ENCODE results near the gene SSTR3.

SSTR3 gene

DNA sequence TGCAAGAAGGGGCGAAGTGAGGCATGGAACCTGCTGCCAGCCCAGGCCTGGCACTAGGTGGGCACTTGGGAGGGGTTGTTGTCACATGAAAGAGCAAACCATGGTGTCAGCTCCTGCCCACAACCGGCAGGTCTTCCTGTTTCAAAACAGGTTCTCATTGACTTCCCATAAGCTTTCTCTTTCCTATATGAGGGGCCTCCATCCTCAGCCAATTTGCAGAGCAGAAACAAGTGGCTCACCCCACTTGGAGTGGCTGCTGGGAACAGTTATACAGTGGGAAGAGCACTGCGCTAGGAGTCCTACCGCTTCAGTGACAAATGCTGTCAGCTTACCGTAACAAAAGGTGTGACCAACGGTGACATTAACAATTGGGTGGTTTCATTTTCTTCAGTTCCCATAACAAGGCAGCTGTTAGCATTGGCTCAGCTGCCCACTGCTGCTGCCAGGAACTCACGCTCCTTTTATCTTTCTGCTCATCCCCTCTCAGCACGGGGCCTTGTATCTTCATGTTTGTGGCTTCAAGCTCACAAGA lies 10.2 kb upstream of the SSTR3 start:
- Histone ChIP-seq H3K27me3 (ENCODE audit: control insufficient read depth, insufficient read depth, low read length) (no peaks in the 10 kb centered on the region), H3K4me1 (ENCODE audit: control insufficient read depth, low read depth, low read length) (no peaks in the 10 kb centered on the region), H3K27ac (ENCODE audit: low read length) (no peak overlapping the region), H3K9me3 (ENCODE audit: control insufficient read depth, low read depth, low read length) (no peaks in the 10 kb centered on the region), H3K4me3 (ENCODE audit: low read length) (no peak overlapping the region), H3K9ac (ENCODE audit: low read length) (no peak overlapping the region), H3K36me3 (ENCODE audit: control insufficient read depth, low read depth, low read length) (no peaks in the 10 kb centered on the region)

DNA sequence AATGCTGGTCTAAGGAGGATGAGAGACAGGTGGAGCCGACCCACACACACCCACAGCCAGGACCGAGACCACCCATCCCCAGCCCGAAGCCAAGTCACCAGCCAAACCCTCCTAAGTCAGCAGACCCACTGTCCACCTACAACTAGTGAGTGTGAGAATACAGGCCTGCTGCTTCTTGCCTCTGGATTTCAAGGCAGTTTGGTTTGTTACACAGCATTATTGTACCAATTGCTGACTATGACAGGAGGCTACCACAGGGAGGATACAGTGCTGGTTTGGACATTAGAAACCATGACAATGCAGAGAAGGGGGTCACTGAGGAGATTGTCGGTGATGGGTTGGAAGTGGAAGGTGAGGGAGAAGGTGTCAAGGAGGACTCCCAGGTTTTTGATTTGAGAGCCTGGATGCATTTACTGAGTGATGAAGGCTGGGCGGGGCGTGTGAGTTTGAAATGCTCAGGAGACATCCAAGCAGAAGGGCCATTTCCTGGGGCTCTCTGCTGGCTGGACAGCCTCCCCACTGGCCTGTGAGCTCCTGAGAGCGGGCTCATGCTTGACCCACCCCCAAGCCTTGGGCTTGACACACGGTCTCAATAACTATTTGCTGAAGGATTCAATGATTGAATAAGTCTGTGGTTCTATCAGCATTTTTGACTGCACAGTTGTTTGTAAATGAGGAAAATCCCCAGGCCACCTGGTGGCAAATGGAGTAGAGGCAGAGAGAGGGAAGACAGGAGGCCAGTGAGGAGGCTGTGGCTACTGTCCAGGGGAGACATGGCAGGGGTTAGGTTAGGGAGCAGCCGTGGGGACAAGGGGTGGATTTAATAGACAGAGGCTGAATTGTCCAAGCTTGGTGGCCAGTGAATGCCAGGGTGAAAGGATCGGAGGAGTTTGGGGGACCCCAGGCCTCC lies 9.4 kb upstream of the SSTR3 start:
- Histone ChIP-seq H3K4me1 (ENCODE audit: control insufficient read depth, low read depth, low read length) (no peaks in the 10 kb centered on the region), H3K27me3 (ENCODE audit: control insufficient read depth, insufficient read depth, low read length) (no peaks in the 10 kb centered on the region), H3K9ac (ENCODE audit: low read length) (no peak overlapping the region), H3K27ac (ENCODE audit: low read length) (no peak overlapping the region), H3K36me3 (ENCODE audit: control insufficient read depth, low read depth, low read length) (no peaks in the 10 kb centered on the region), H3K4me3 (ENCODE audit: low read length) (no peak overlapping the region), H3K9me3 (ENCODE audit: control insufficient read depth, low read depth, low read length) (no peaks in the 10 kb centered on the region)

DNA sequence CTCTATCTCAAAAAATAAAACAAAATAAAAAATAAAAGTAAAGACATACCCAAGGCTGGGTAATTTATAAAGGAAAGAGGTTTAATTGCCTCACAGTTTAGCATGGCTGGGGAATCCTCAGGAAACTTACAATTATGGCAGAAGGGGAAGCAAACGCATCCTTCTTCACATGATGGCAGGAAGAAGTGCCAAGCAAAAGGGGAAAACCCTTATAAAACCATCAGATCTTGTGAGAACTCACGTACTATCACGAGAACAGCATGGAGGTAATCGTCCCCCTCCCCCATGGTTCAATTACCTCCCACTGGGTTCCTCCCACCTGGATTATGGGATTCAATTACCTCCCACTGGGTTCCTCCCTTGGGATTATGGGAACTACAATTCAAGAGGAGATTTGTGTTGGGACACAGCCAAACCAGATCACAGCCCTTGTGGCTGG lies 8.3 kb upstream of the SSTR3 start:
- no peaks in the 10 kb centered on the region for H3K36me3 ChIP-seq (ENCODE audit: control insufficient read depth, low read depth, low read length)
- H3K4me1 ChIP-seq (ENCODE audit: control insufficient read depth, low read depth, low read length) = no peaks in the 10 kb centered on the region
- H3K27me3 ChIP-seq (ENCODE audit: control insufficient read depth, insufficient read depth, low read length) = no peaks in the 10 kb centered on the region
- H3K4me3 ChIP-seq (ENCODE audit: low read length) = no peak overlapping the region
- H3K9me3 ChIP-seq (ENCODE audit: control insufficient read depth, low read depth, low read length) = no peaks in the 10 kb centered on the region
- H3K9ac ChIP-seq (ENCODE audit: low read length) = no peak overlapping the region
- no peak overlapping the region for H3K27ac ChIP-seq (ENCODE audit: low read length)

DNA sequence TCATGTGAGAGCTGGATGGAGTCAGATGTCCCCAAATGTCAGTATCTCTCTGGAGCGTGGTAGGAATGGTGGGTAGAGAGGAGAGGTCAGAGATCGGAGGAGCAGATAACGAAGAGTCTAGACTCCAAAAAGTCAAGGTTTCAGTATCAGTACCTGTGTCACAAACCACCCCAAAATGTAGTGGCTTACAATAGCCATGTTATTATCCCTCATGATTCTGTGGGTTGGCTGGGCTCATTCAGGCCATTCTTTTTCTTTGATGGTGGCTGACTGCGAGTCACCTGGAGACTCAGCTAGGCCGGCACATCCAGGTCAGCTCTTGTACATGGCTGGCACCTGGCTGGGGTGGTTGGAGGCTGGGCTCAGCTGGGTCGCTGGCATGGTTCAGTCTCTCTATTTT lies 7.3 kb upstream of the SSTR3 start:
- Histone ChIP-seq H3K27ac (ENCODE audit: low read length) (no peak overlapping the region), H3K36me3 (ENCODE audit: control insufficient read depth, low read depth, low read length) (no peaks in the 10 kb centered on the region), H3K9ac (ENCODE audit: low read length) (no peak overlapping the region), H3K4me1 (ENCODE audit: control insufficient read depth, low read depth, low read length) (no peaks in the 10 kb centered on the region), H3K4me3 (ENCODE audit: low read length) (no peak overlapping the region), H3K9me3 (ENCODE audit: control insufficient read depth, low read depth, low read length) (no peaks in the 10 kb centered on the region), H3K27me3 (ENCODE audit: control insufficient read depth, insufficient read depth, low read length) (no peaks in the 10 kb centered on the region)

DNA sequence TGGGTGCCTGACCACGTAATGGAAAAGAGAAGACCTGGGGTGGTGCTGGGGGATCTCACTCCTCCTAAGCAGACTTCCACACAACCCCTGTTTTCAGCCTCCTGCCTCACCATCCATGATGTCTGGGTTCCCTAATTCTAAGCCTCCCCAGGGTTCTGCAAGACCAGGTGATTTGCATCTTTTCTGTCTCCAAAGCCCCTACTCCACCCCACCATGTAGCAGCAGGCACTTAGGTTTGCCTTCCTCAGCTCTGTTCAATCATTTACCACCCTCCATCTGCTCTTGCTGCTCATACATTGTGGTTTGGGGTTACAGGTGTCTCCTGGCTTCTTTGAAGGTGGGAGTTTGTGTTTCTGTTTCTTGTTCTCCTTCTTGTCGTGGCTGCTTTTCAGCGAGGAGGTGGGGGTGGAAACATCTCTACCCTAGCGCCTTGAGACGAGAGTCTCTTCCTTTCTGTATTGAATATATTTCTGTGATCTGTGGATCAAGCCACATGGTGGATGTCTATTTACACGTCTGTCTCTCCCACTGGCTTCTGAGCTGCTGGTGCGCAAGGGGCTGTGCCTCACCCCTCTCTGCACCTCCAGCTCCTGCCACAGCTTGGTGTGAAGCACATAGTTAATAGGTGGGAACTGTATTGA lies 6.6 kb upstream of the SSTR3 start:
- Histone ChIP-seq H3K9ac (ENCODE audit: low read length) (no peak overlapping the region), H3K9me3 (ENCODE audit: control insufficient read depth, low read depth, low read length) (no peaks in the 10 kb centered on the region), H3K36me3 (ENCODE audit: control insufficient read depth, low read depth, low read length) (no peaks in the 10 kb centered on the region), H3K27me3 (ENCODE audit: control insufficient read depth, insufficient read depth, low read length) (no peaks in the 10 kb centered on the region), H3K4me3 (ENCODE audit: low read length) (no peak overlapping the region), H3K27ac (ENCODE audit: low read length) (no peak overlapping the region), H3K4me1 (ENCODE audit: control insufficient read depth, low read depth, low read length) (no peaks in the 10 kb centered on the region)

DNA sequence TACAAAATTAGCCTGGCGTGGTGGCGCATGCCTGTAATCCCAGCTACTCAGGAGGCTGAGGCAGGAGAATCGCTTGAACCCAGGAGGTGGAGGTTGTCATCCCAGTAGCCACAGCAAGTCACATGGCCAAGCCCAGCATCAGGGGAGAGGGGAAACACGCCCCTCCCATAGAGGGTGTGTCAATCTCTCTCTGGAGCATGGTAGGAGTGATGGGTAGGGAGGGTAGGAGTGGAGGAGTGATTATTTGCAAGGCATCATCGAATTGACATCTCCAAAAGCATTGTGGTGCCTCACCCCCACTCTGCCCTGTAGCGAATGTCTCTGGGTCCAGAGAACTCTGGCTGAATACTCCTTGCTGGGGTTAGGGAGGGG lies 6.1 kb upstream of the SSTR3 start:
- H3K27ac ChIP-seq (ENCODE audit: low read length) = no peak overlapping the region
- H3K4me3 ChIP-seq (ENCODE audit: low read length) = no peak overlapping the region
- no peaks in the 10 kb centered on the region for H3K9me3 ChIP-seq (ENCODE audit: control insufficient read depth, low read depth, low read length)
- H3K4me1 ChIP-seq (ENCODE audit: control insufficient read depth, low read depth, low read length) = no peaks in the 10 kb centered on the region
- no peaks in the 10 kb centered on the region for H3K27me3 ChIP-seq (ENCODE audit: control insufficient read depth, insufficient read depth, low read length)
- H3K9ac ChIP-seq (ENCODE audit: low read length) = no peak overlapping the region
- H3K36me3 ChIP-seq (ENCODE audit: control insufficient read depth, low read depth, low read length) = no peaks in the 10 kb centered on the region

DNA sequence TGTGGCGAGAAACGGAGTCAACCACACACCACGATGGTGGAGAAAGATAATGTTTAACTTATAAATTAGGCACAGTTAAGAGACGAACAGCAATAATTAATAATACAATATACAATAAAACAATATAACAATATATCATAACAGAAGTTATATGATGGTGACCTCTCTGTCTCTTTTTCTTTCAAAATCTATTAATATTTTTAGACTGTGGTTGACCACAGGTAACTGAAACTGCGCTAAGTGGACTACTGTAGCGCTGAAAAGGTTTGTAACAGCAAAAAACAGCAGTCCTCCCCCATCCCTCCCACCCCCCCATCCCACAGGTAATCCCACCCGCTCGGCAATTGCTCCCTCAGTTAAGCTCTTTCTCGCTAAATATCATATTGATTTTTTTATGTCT lies 3.6 kb upstream of the SSTR3 start:
- Histone ChIP-seq H3K9me3 (ENCODE audit: control insufficient read depth, low read depth, low read length) (no peaks in the 10 kb centered on the region), H3K27me3 (ENCODE audit: control insufficient read depth, insufficient read depth, low read length) (no peaks in the 10 kb centered on the region), H3K36me3 (ENCODE audit: control insufficient read depth, low read depth, low read length) (no peaks in the 10 kb centered on the region), H3K4me3 (ENCODE audit: low read length) (no peak overlapping the region), H3K9ac (ENCODE audit: low read length) (no peak overlapping the region), H3K4me1 (ENCODE audit: control insufficient read depth, low read depth, low read length) (peaks cover 6% of the 10 kb centered on the region), H3K27ac (ENCODE audit: low read length) (no peak overlapping the region)

DNA sequence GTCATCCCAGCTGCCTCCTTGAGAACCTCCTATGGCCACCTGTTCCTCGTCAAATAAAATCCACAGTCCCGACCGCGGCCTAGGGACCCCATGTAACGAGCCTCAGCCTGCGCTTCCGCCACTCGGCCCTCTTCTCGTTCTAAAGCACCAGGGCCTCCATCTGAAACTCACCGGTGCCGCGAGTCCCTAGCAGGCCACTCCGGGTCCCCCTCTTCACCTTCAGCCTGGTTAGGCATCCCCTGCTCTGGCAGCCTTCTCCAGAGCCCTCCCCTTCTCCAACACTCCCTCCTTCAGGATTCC lies 2.4 kb upstream of the SSTR3 start:
- Histone ChIP-seq H3K4me3 (ENCODE audit: low read length) (no peak overlapping the region), H3K27me3 (ENCODE audit: control insufficient read depth, insufficient read depth, low read length) (no peaks in the 10 kb centered on the region), H3K9ac (ENCODE audit: low read length) (no peak overlapping the region), H3K9me3 (ENCODE audit: control insufficient read depth, low read depth, low read length) (no peaks in the 10 kb centered on the region), H3K27ac (ENCODE audit: low read length) (no peak overlapping the region), H3K4me1 (ENCODE audit: control insufficient read depth, low read depth, low read length) (peaks cover 6% of the 10 kb centered on the region), H3K36me3 (ENCODE audit: control insufficient read depth, low read depth, low read length) (no peaks in the 10 kb centered on the region)

DNA sequence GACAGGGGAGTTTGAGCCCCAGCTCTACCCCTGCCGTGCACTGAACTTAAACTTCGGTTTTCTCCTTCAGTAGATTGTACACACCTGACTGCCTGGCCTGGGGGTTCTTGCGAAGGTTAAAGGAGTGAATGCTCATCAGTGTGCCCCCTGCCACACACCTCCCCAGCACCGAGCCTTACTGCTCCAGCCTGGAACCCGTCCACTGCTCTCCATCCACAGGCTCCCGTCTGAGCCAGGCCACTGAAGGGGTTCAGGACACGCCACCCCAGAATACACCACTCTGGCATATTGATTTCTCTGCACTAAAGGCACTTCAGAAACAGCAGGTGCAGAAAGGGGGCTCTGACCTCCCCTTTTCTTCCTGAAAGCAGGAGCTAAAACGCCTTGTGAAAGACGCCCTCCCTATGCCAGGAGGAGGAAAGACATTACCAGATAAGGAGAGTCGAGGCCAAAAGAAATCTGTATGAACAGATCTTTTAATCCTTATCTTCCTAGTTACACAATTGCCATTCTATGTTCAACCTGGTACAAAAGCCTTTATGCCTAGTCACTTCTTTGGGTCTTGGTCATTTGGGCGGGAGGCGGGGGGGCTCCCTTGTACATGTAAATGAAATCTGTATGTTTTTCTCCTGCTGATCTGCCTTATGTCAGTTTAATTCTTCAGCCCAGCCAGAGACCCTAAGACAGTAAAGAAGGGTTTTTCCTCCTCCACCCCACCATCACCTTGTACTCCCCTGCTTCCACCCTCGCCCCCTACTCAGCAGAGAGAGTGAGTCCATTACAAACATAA lies 1.9 kb upstream of the SSTR3 start:
- Histone ChIP-seq H3K9me3 (ENCODE audit: control insufficient read depth, low read depth, low read length) (no peaks in the 10 kb centered on the region), H3K9ac (ENCODE audit: low read length) (no peak overlapping the region), H3K36me3 (ENCODE audit: control insufficient read depth, low read depth, low read length) (no peaks in the 10 kb centered on the region), H3K4me1 (ENCODE audit: control insufficient read depth, low read depth, low read length) (peaks cover 6% of the 10 kb centered on the region), H3K27me3 (ENCODE audit: control insufficient read depth, insufficient read depth, low read length) (no peaks in the 10 kb centered on the region), H3K27ac (ENCODE audit: low read length) (no peak overlapping the region), H3K4me3 (ENCODE audit: low read length) (no peak overlapping the region)

DNA sequence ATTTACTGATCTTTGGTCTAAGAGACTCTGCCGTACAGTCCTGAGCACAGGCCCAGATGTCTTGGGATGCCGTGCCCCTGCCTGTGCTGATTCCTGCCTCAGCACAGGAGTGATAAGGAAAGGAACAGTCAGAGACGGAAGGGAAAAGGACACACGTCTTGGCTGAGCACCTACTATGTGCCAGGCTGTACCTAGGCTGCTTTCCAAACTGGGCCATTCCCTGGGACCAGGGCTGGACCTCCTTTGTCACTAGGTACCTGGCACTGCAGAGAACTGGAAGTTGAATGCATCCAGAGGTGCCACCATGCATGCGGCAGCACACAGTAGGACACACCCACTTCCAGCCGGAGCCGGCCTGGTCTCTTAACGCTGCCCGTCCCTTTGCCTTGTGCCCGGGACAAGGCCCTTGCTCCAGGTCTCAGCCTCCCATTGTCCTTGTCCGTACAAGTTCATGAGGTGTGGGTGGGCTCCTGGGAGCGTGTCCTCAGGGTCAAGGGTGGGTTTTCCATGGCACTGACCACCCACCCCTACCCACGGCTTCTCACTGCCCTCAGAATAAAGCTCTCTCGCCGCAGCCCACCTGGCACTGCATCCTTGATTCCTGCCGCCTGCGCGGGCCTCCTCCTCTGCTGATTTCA lies 1.1 kb upstream of the SSTR3 start:
- no peaks in the 10 kb centered on the region for H3K36me3 ChIP-seq (ENCODE audit: control insufficient read depth, low read depth, low read length)
- no peaks in the 10 kb centered on the region for H3K27me3 ChIP-seq (ENCODE audit: control insufficient read depth, insufficient read depth, low read length)
- H3K27ac ChIP-seq (ENCODE audit: low read length) = no peak overlapping the region
- H3K9ac ChIP-seq (ENCODE audit: low read length) = no peak overlapping the region
- no peak overlapping the region for H3K4me3 ChIP-seq (ENCODE audit: low read length)
- H3K9me3 ChIP-seq (ENCODE audit: control insufficient read depth, low read depth, low read length) = no peaks in the 10 kb centered on the region
- H3K4me1 ChIP-seq (ENCODE audit: control insufficient read depth, low read depth, low read length) = peaks cover 6% of the 10 kb centered on the region

DNA sequence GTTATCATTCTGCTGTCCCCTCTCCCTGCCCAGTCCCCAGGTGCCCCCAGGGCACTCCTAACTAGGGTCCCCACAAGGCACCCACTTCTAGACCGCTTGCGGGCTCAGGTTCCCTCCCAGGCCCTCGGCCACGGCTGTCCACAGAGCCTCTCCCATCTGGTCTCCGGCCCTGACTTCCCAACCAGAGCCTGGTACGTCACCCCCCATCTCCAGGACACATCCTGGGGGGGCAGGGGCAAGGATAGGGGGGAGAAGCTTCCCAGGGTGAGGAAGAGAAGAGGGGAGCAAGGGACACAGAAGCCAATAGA lies 457 bp downstream of the SSTR3 start:
- no peak overlapping the region for H3K27ac ChIP-seq (ENCODE audit: low read length)
- no peaks in the 10 kb centered on the region for H3K9me3 ChIP-seq (ENCODE audit: control insufficient read depth, low read depth, low read length)
- H3K9ac ChIP-seq (ENCODE audit: low read length) = no peak overlapping the region
- peak overlapping the region; percentile 34 for H3K4me3 ChIP-seq (ENCODE audit: low read length)
- no peaks in the 10 kb centered on the region for H3K36me3 ChIP-seq (ENCODE audit: control insufficient read depth, low read depth, low read length)
- H3K4me1 ChIP-seq (ENCODE audit: control insufficient read depth, low read depth, low read length) = peaks cover 6% of the 10 kb centered on the region
- no peaks in the 10 kb centered on the region for H3K27me3 ChIP-seq (ENCODE audit: control insufficient read depth, insufficient read depth, low read length)
